NCI-H345 (cell line): ENCODE data around the gene C1QTNF2.
"Not testable (repeated sequence)": the region's sequence is repeated elsewhere in the genome, so short reads cannot be mapped to it uniquely, and the experiment has no call there.

ENCODE experiments used
- DNase-seq: peaks from one replicate; lab custom pipeline; 2025; lab: John Stamatoyannopoulos, UW

C1QTNF2 gene

DNA sequence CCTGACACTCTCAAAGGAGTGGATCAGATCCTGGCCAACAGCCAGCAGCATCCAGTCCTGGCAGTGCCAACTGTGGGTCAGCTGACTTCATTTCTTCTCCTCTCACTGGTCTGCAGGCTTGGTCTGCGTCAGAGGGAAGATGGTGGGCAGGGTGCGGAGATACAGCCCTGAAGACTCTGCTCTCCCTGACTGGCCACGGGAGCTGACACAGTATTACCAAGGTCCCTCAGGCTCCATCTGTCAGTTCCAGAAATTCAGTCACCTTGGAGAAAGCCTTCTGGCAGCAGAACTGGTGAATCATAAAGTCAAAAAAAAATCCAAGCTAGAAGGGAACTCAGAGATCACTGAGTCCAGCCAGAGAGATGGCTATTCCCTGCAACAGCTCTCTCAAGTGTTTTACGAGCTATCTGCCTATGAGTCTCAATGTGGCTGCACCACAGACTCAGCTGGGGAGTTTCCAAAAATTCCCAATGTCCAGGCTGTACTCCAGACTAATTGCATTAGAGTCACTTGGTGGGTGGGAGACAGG lies 27.9 kb downstream of the C1QTNF2 start:
- DNase-seq = no peak

GRCh38 chr5:160341309-160341870 lies 29.0 kb downstream of the C1QTNF2 start:
- no peak for DNase-seq

DNA sequence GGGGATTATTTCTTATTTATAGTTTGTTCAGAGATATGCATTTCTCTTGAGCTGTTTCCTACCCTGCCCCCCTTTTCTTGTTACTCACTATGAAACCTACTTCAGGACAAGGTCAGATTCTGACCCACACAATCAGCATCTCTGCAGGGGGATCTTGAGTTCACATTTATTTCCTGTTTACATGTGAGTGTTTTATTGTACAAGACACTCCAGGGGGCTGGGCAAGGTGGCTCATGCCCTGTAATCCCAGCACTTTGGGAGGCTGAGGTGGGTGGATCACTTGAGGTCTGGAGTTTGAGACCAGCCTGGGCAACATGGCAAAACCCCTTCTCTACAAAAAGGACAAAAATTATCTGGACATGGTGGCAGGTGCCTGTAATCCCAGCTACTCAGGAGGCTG lies 29.9 kb downstream of the C1QTNF2 start:
- DNase-seq = not testable (repeated sequence)

- no peak for DNase-seq
Measured at GRCh38 chr5:160339406-160340130, 30.9 kb downstream of the C1QTNF2 start.

DNA sequence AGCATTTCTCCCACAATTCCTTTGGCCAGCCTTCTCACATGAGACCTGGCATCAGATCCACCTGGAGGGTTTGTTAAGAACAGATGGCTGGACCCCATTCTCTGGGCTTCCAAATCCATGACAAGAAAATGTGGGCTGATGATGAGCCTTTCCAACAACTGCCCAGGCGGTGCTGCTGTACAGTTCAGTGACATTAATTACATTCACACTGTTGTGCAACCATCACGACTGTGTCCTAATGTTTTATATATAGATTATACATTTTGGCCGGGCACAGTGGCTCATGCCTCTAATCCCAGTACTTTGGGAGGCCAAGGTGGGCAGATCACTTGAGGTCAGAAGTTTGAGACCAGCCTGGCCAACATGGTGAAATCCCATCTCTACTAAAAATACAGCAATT lies 35.7 kb downstream of the C1QTNF2 start:
- DNase-seq = not testable (repeated sequence)

DNA sequence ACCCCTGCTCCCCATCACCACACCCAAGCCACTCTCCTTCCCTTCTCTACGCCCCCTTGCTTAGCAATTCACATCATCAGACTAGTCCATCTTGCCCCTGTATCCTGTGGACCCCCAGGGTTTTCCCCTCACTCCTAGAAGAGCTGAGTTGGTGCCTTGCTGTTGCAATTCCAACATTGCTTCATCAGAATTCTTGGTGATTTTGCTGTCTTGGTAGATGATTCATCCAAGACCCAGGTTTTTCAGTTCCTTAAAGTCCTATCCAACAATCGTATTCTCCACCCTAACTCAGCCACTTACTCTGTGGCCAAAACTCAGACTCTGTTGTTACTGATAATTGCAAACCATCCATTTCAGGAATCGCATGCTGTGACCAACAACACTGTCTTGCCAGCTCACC lies 36.7 kb downstream of the C1QTNF2 start:
- no peak for DNase-seq

- DNase-seq = no peak
Measured at GRCh38 chr5:160330212-160330611, 40.2 kb downstream of the C1QTNF2 start.

DNA sequence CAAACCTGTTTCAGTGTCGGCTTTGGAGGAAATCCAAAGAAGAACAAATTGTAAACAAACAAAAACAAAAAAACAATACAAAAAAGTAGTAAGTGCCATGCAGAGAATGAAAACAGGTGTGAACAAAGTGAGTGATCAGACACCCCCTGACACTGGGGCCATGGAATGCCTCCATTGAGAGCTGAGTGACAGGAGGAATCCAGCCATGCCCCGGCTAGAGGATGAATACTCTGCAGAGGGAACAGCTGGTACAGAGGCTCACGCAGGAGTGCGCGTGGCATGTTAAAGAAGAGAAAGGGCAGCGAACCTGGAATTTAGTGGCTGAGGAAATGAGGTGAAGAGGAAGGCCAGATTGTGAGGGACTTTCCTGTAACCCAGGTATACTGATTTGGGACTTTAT lies 42.6 kb downstream of the C1QTNF2 start:
- DNase-seq = no peak

DNA sequence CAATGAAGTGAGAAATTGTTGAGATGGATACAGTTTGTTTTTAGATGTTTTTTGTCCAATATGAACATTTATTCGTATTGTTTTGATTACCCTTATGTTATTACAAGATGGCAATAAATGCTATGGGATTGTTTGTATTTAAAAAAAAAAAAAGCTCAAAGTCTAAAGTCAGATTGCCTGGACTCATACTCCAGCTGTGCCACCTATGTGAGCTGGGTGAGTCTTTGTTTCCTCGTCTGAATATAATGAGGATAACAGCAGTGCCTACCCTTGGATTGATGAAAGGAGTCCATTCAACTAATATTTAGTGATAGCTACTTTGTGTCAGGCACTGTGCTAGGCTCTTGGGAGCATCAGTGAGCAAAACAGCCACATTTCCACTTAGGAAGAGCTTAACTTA lies 43.4 kb downstream of the C1QTNF2 start:
- DNase-seq = no peak

DNA sequence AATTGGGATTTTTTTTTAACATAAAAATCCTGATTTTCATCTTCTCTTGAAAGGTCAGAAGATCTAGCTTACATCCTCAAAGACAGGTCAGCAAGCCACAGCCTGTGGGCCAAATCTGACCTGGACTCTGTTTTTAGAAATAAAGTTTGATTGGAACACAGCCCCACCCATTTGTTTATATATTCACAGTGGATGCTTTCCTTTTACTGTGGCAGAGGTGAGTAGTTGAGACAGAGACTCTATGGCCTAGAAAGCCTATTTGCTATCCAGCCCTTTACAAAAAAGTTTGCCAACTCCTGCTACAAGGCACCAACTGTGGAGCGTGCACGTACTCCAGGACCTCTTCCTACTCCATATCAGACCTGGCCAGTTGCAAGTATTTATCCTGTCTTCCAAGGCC lies 44.7 kb downstream of the C1QTNF2 start:
- DNase-seq = no peak

DNA sequence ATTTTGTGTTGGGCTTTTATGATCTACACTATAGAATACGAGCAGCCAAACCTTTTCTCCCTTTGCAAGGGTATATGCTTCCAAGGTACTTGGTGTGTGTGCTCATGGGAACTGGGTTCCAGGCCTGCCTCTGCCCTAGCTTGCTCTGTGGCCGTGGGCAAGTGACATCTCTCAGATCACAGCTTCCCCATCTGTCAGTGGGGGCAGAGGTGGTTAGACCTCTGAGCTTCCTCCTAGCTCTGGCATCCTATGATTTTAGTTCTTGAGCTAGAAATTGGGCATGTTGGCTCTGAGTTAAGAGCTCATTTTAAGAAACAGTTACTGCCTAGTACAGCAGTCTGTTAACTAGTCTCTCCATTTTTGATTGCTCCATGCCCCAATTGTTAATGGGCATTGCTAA lies 45.5 kb downstream of the C1QTNF2 start:
- no peak for DNase-seq

- DNase-seq = no peak
Measured at GRCh38 chr5:160318409-160318808, 52.0 kb downstream of the C1QTNF2 start.

DNA sequence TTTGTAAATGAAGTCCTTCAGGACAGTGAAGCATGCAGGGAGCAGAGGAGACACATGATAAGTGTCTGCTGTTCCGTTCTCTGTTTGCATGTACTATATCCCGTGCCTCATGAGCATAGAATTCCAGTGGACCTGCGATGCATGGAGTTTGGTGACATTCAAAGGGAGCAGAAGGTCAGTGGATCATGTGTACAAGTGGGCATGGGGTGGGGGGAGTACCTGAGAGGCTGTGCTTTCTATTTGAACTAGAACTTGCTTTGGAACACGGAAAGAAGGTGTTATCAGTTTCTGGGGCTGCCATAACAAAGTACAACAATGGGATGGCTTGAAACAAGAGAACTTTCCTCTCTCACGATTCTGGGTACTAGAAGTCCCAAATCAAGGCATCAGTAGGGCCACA lies 53.0 kb downstream of the C1QTNF2 start:
- no peak for DNase-seq

DNA sequence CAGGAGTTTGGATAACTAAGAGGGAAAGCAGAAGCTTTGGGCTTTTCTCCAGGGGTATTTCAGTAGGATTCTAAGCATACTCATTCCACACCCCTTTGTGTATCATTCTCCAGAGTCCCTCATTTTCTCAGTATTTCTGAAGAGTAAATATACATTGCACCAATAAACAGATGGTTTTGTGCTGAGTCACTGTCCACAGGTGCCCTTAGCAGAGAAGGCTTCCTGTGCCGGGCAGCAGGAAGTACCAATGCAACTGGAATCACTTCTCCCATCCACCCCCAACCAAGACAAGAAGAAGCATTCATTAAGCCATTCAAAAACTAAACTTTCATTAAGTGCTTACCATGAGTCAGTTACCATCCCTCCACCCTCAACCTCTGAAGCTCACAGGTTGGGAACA lies 54.5 kb downstream of the C1QTNF2 start:
- DNase-seq = peak; percentile 14

DNA sequence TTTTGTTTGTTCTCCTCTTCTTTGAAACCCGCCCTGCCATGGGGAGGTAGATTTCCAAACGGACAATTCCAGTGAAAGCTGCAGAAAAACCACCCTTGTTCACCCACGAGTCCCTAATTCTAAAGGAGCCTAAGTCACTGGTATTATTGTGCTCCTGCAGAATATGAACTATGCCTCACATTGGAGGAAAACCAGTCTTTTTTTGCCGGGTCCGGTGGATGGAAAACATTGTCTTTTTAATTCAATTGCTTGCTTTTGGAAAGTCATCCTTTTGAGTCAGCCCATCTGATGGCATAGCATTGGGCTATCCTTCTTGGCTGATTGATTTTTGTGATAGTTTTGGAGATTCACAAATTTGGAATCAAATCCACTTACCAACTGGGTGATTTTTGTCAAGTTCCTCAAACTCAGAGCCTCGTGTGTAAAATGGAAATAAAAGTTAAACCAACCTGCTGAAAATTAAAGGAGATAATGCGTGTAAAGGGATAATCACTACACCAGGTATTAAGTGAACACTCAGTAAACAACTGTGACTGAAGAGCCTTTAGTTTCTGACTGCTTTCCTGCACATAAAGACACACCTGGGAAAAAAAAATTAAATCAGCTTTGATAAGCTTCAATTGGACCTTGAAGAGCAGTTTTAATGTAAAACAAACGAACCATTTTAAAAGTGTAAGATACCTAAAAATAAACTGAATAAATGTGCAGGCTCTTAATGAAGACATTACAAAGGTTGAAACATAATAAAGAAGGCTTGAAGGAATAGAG lies 57.3 kb downstream of the C1QTNF2 start:
- DNase-seq = peak; percentile 46

DNA sequence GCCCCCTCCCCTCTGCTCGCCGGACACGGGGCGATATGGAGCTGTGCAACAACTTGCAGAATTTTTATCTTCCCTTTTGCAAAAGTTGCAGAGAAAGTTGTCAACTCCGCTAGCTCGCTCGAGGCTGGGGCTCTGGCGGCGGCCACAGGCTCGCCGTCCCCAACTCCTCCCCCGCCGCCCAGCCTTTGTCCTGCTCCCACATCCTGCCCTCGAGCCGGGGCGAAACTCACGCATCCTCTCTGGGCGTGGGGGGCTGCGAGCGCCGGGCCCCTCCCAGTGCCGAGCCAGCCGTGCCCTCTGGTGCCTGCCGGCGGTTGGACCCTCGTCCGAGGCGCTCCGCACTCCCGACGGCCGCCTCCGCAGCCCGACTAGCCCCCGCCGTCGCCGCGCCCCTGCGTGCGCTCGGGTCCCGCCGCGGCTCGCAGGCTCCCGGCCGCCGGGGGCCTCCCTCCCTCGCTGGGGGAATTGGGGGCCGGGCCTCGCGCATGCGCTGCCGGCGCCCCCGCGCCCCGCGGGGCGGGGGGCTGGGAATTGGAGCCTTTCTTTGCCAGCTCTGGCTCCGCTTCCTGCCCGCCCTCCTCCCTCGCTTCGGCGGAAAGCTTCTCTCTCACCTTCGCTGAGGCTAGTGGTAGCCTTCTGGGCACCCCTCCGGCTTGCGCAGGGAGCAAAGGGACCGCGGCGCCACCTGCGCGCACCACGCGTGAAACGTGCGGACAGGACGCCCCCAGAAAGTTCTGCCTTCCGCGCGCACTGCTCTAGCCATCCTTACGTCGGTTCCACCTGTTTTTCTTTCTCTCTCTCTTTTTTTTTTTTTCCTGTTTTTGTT lies 58.1 kb downstream of the C1QTNF2 start, which contains the start of gene CCNJL:
TSS of gene CCNJL (minus strand) at position 431 of the 826 bp plus-strand sequence. CDS start 641 bp downstream, outside the sequence.
- peak; percentile 79 for DNase-seq

DNA sequence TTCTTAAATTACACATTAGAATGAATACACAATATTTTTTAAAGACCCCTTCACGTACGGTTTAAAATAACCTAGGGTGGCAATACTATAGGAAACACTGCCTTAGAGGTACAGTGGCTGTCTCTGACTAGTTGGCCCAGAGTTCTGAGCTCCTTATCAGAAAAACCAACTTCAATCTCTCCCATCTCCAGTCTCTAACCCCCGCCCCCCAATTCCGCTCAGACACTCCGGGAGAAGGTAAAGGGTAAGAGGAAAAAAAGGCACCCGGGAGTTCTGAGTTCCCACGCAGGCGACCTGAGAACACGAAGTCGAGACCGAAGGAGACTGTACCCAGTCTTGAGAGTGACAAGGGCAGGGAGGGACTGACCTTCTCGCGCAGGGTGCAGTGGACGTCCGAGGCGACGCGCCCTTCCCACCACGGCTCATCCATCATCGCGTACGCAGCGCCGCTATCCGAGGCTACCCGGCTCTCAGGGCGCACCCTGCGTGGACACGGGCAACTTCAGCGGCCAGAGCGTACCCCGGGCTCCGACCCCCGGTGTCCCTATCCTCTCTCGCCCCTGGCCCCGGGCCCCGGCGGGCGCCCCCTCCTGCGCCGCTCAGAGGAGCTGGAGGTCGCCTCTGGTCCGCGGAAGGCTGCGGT lies 58.8 kb downstream of the C1QTNF2 start:
- DNase-seq = no peak

- no peak for DNase-seq
Measured at GRCh38 chr5:160310552-160311295, 59.7 kb downstream of the C1QTNF2 start.

GRCh38 chr5:160310140-160310539 lies 60.3 kb downstream of the C1QTNF2 start:
- DNase-seq = no peak

DNA sequence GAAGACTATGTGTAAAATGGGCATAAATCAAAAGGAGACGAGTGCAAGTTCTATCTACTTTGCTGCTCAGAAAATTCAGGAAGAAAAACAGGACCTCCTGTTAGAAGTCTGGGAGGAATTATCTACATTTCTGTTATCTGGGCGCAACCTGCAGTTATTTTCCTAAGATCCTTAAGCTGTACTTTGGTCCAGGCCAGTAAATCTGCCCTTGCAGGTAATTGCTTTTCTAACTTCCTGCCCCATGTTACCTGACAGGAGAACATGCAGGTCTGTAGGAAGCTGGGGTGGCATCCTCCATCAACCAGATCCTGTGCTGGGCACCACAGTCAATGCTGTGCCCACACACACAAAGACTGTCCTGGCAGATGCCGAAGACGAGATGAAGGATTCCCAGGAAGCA lies 63.7 kb downstream of the C1QTNF2 start:
- no peak for DNase-seq

DNA sequence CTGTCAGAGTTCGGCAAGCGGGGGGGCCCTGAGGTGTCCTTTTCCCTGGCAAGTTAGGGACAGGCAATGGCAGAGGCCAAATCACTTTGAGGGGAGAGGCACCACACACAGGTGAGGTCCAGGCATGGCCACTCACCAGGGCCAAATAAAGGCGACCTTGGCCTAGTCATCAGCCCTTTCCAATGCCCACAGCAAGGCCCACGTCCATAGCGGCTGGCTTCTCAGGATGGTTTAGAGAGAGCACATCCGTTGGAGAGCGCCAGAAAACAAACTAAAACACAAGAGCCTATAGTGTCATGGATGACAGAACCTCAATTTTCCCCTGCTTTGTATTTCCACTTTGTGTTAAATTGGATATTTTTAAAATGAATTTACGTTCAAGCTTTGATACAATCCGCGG lies 65.1 kb downstream of the C1QTNF2 start:
- no peak for DNase-seq
